AML-193 (cell line): ENCODE results near the gene ACSM6.
"Not testable (repeated sequence)": the region's sequence is repeated elsewhere in the genome, so short reads cannot be mapped to it uniquely, and the experiment has no call there.

Experiments
- DNase-seq, 2 experiments: peaks; one replicate each; lab custom pipeline; 2025; lab: John Stamatoyannopoulos, UW

ACSM6 gene, protein sequence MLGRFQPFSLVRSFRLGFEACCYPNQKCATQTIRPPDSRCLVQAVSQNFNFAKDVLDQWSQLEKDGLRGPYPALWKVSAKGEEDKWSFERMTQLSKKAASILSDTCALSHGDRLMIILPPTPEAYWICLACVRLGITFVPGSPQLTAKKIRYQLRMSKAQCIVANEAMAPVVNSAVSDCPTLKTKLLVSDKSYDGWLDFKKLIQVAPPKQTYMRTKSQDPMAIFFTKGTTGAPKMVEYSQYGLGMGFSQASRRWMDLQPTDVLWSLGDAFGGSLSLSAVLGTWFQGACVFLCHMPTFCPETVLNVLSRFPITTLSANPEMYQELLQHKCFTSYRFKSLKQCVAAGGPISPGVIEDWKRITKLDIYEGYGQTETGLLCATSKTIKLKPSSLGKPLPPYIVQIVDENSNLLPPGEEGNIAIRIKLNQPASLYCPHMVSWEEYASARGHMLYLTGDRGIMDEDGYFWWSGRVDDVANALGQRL

DNA sequence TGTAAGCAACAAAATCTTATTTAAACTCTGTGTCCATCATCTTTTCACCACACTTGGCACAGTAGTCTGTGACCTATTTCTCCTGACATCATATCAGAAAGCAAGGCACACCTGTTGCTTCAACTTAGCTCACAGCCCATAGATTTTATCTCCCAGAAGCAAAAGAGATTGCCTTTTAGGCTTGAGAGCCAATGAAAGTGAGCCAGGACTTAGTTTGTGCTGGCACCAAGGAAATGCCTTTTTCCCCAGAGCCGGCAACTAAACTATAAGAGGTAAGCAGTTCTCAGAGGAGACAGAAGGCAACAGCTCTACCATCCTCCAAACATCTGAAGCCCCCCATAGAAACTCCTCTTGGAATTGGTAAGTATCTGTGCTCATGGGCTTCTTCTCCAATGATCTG lies at the start of gene ACSM6:
ACSM6 (plus strand) TSS at position 295 of the 400 bp plus-strand sequence. CDS start 248 bp downstream, outside the sequence.
- DNase-seq = no peak

DNA sequence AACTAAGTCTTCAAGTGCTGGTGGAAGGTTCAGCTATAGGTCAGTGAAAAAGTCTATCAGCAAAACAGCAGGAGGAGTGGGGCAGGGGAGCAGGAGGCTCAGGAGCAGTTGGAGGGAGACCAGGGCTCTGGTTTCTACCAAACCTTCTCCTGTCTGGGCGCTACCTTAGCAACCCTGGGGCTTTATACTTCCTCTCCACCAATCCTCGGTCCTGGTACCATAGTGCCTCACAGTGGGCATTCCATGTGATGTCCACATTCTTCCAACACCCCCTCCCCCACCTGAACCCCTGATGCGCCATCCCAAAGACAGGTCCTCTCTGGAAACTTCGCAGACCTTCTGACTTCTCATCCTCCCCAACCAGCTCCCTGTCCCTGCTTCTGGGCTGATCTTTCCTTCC lies 25.3 kb upstream of the ACSM6 start:
- no peak for DNase-seq

DNA sequence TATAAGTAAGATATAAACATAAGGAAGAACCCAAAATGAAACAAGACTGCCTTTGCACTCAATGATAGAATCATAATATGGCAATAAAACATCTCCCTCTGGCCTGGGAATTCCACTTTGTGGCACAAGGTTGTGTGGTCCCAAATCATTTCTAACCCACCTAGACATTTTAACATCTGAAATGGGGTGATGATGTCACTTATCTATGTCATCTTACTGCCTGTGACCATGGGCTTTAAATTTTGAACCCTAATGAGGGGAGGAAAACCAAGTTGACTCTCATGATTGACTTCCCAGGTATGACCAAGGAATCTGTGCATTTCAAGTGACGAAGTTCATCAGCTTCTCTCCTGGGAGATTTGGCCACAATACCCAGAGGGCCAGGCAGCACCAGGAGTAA lies 24.5 kb upstream of the ACSM6 start:
- no peak for DNase-seq

DNA sequence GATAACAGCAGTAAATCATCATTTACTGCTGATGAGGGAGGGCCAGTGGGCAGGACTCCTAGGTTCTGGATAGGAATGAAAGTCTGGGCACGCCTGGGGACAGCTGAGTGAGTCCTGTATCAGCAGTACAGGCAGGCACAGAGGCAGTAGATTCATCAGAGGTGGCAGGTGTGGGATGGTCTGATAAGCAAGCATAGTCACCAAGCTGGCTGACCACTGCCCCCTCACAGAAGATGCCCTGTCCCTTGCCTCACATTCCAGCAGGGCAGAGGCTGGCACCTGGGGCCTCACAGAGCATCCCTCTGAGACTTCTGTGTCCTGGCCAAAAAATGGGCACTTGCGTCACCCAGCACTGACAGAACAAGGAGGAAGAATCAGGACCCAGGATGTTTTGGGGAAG lies 23.2 kb upstream of the ACSM6 start:
- no peak for DNase-seq

DNA sequence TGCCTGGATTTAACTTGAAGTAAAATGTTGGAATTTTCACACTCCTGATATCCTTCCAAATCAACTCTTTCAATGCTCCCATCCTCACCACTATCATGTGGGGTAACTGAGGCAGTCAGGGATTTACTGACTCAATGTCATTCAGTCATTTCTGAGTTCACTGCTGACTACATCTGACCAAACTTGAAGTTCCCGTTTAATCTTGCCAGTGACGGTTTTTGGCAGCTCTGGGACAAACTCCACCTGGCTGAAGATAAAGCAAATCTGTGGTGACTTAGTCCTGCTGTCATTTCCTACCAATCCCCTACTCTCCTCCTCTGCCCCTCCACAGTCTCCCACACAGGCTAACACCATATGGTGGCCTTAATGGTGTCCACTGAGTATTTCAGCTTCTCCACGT lies 22.7 kb upstream of the ACSM6 start:
- DNase-seq = no peak

DNA sequence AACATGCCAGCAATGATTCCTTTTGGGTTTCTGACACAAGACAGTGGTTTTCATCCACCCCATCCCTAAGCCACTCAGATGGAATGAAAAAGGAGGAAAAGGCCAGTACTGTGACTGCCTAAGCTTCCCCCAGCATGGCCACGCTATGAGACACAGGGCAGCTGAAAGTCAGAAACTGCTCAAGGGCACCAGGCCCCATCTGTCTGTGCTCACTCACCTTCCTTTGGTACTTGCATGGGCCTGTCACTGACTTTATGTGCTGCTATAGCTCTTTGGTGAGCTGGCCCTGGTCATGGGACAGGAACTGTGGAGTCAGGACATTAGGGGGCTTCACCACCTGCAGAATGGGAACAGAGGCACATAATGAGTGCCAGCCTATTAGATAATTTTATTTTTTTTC lies 21.2 kb upstream of the ACSM6 start:
- no peak for DNase-seq

DNA sequence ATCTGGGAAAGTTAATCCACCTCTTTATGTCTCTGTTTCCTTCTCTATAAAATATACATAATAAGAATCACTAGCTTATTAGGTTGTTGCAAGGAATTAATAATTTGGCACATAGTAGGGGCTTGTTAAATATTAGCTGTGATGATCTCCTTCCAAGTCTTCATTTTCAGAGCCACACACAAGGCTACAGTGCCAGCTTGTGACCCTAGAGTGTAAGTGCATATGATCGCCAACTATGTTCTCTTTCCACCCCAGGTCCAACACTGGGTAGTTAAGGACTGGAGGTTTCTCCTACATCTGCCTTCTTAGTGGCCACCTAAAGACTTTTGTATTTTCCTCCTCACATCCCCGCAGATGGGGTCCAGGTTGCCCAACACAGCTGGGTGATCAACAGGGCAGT lies 17.9 kb upstream of the ACSM6 start:
- no peak for DNase-seq

DNA sequence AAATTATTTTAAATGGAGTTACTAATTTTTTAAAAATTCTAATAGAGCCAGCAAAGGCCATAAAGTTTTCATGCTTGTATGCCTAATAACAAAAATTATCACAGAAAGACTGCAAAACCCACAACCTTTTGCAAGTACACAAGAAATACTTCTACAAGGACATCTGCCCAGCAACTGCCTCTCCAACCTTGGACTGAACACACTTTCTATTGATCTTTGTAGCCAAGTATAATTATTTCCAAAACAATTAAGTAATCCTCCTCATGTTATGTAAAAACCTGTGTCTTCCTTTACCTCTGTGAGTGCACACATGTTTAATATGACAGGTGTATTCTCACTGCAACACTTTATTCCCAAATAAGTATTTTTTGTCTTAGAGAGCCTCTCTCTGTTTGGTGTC lies 16.6 kb upstream of the ACSM6 start:
- DNase-seq = no peak

DNA sequence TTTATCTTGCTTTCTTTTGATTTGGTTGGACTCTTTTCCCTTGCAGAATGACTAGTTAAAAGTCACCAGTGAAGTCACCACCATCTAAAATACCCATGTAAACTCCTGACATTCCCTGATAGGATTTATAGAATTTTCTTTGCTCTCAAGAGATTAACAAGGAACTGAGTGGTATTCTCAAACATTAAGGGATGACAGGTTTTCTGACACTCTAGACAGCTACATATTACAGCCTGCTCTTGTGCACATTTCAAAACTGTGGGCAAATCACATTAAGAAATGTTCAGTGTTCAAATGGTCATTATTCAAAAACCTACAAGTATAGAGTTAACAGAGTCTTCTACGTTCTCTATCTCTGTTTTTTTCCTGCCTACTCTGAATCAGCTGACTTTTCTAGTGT lies 15.8 kb upstream of the ACSM6 start:
- no peak for DNase-seq

DNA sequence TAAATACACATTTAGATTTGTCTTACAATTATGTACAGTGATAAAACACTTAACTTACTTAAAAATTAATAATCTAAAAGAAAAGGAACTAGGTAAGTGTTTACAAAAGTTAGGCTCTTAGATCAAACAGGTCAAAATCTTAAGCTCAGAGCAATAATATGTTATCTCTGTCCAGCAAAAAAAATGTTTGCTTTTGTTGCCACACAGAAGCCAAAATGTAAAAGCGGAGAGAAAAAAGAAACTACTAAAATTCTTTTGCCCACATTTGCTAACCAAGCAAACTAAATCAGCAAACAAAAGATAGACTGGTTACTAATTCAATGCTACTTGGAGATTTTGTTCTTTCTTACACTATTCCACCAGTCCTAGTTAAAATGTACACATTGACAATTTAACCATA lies 15.2 kb upstream of the ACSM6 start:
- no peak for DNase-seq

DNA sequence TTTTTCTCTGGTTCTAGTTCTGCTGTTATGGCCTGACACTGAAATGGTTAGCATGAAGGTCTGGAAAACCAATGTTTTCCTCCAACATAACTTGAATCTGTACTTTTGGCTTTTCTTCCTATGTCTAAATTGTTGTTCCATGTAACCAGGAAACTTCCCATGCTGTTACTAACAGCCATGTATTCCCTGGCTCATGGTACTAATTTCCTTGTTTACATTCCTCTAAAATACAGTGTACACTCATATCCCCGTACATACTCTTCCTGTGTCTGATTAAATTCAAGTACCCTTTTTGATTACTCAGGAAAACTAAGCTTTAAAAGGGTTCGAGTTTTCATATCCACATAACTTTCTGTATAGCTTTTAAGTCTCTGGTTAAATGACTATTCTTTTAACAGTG lies 12.3 kb upstream of the ACSM6 start:
- DNase-seq = no peak

DNA sequence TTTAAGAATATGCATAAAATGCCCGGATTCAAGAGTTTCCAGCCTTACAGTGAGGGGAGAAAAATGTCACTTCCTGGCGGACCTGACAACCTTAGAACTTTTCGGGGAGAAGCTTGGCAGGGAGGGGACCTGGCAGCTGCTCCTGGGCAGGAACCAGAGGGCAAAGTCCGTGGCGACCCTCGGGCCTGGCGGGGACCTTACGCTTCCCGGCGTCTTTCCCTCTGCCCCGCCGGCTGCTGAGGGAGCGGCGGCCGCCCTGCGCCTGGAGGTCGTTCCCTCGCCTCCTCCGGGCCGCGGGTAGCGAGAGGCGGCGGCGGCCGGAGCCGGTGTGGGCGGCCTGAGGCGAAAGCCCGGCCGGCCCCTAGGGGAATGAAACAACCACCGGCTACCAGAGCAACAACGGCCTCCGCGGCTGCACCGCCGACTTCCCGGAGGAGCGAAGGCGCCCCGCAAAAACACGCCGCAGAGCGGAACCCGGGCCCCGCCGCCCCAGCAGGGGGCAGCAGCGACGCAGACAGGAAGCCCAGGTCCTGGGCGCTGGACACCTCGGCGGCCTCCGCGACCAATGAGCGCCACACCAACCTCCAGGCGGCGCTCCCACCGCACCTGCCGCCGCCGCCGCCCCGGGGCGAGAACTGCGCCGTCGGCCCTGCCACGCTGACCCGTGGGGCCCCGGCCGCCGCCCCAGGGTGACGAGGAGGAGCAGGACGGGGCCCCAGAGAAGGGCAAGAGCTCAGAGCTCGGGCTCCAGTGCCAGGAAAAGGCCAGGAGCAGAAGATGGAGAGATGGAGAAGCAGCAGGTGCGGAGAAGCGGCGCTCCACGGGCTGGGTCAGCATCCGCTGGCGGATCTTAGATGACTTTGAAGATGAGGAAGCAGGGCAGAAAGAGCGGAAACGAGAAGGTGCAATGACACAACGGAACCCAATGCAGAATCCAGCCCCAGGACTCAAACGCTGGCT lies 10.5 kb upstream of the ACSM6 start:
- no peak for DNase-seq

DNA sequence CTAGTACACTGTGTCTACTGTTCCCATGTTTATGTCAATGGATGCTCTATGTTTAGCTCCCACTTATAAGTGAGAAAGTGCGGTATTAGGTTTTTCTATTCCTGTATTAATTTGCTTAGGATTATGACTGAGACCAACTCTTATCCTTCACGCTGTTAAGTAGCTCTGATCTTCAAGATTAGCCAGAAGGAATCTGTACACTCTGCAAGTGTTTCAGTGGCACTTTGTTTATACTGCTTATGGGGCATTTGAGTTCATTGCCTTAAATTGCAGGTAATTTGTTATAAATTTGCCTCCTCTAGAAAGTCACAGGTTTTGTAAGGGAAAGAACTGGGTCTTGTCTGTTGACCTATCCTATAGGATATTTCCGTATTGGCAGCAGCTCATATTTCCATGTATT lies 6.4 kb upstream of the ACSM6 start:
- DNase-seq = no peak

DNA sequence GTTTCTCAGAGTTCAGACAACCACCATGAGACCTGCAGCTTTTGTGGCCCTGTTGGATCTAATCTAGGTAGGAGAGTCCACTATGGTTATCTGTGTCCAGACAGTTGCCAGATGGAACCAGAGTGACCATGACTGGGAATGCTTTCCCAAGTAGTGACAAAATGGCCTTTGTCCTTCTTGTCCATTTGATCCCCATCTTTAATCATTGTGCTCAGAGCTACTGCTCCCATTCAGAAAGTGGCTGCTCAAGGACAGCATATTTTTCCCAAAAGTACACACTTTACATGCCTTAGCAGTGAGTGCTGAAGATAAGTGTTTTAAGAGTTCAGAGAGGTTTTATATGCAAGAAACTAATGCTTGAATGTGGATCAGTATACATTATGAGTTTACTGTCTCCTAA lies 5.4 kb upstream of the ACSM6 start:
- DNase-seq = no peak

DNA sequence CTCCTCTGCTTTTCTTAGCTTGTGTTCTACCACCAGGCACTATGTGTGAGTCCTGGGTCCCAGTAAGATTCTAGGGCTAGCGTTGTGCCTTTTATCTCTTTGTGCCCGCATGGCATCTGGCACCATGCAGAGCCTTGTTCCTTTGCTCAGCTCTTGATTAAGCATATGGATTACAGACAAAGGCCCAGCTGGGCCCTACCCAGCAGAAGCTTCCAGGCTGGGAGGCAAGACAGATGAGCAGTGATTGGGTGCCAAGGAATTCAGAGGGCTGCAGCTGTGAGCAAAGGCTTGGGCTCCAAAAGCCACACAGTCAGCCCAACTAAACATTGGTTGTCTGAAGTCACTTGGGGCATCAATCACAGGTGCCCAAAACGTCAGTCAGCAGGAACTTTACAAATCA lies 2.0 kb downstream of the ACSM6 start:
- DNase-seq = no peak

DNA sequence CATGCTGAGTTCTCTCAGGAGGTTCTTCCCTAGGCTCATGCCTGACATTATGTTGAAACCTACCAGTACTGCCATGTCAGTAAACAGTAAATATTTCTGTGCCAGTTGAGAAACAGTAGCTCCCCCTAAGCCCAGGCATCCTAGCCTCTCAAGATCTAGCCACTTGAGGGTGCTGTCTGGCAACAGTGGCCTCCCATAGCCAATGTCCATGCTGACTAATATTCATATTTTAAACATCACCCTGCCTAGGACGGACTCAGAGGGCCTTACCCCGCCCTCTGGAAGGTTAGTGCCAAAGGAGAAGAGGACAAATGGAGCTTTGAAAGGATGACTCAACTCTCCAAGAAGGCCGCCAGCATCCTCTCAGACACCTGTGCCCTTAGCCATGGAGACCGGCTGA lies 7.7 kb downstream of the ACSM6 start:
- no peak for DNase-seq

DNA sequence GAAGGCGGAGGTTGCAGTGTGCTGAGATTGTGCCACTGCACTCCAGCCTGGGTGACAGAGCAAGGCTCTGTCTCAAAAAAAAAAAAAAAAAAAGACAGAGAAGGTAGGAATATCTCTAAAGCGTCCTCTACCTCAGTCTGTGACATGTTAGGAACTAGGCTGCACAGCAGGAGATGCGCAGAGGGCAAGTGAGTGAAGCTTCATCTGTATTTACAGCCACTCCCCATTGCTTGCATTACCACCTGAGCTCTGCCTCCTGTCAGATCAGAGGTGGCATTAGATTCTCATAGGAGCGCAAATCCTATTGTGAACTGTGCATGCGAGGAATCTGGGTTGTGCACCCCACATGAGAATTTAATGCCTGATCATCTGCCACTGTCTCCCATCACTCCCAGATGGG lies 8.8 kb downstream of the ACSM6 start:
- DNase-seq = not testable (repeated sequence)

DNA sequence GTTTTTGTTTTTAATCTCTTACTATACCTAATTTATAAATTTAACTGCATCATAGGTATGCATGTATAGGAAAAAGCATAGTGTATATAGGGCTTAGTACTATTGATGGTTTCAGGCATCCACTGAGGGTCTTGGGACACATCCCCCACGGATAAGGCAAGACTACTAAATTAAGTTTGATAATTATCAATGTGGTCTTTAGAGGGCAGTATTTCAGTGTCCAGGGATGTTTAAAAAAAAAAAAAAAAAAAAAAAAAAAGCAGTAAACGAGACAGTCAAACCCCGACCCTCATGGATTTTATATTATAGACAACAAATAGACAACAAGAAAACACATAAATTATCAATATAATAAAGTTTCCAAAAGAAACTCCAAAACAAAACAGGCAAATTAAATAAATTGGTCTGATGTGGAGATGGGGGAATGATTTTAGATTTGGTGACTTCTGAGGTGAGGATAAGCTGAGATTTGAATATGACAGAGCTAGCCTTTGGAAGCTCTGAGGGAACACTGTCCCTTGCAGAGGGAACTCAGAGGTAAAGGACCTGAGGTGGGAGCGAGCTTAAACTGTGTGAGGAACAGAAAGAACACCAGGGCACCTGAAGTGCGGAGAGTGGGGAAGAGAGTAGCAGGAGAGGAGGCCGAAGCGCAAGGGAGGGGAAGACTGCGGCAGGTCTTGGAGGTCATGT lies 14.8 kb downstream of the ACSM6 start:
- peak; percentile 0 to 4 for DNase-seq

DNA sequence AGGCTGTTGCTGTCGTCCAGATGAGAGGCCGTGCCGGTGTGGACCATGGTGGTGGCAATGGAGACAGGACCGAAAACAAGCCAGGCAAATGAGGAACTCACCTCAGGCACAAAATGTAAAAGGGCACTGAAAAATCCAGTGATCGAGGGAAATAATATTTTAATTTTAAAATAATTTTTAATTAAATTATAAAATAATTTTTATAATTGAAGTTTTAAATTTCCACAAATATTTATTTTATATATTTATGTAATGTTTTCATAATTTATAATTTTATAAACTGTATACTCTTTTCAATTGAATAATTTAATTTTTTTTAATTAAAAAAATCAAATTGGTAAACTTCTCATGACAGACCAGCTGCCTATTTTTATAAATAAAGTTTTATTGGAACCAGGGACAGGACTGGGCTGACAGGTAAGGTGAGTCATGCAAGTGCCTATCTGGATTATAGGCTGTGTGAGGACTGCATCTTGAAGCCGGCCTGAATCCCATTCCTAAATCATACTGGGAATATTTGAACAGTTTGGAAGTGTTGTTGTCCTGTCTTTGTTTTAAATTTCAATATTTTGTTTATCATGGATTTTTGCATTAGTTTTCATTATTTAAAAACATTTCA lies 15.6 kb downstream of the ACSM6 start:
- DNase-seq = no peak

DNA sequence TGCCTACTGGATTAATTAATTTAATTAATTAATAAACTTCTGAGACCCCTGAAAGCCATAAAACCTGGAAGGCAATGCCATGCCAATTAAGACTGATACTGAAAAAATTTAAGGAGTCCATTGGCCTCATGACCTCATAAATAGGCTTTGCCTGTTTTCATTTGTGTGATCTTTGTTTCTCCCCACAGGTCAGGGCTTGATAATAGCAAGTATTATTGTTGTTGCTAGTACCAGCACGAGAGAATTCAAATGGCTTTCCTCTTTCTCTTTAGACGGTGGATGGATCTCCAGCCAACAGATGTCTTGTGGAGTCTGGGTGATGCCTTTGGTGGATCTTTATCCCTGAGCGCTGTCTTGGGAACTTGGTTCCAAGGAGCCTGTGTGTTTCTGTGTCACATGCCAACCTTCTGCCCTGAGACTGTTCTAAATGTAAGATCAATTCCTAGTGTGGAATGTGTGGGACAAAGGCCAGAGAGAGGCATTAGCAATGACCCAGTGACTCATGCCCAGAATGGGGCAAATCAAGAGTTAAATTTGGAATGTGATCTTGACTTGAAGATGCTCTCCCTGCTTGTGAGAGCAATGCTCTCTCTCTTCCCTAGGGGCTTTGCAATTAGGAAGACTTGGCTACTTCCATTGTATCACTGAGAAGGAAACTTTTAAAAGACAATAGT lies 17.7 kb downstream of the ACSM6 start:
- DNase-seq = no peak

DNA sequence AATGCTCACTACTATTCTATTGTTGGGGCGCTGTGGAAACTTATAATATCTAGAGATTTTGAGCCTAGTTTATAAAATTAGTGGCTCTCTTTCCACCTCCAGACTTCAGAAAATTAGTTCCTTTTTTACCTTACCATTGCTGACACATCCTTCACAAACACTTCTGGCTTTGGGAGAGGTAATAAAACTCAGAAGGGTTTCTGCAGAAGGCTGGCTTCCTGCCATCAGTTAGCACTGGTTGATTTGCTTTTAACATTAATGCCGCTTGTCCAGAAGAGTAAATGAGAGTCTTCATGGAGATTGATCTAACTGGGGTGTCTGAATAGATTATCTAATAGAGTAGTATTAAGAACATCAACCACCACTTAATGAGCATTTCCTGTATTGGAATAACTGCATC lies 20.3 kb downstream of the ACSM6 start:
- DNase-seq = no peak
